ENCODE measurements around the gene SLAMF8. TPM values are rescaled to one million over a fixed set of nuclear protein-coding genes. Genes with fewer than 3 reads are reported as not detected.

SLAMF8 gene
- polyA plus RNA-seq, 3 donors, result 2.6 to 5.7 (median 5.7) TPM

DNA sequence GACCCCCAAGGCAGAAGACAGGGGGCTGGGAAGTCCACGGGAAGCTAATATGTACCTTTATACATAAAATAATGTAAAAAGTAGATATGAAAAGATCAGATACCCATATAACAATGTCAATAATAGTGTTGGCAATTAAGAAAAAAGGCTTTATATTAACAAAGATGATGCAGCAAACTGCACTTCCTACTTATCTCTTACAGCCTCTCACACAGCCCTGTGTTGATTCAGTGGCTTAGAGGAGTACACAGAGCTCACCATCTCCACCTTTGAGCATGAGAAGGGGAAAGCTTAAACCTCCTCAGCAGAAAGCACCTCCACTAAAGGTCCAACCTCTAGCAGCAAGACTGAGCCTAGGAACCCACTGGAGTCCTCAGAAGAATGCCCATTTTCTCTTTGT, 42.9 kb downstream of the SLAMF8 start:
- no peak overlapping the region for H3K4me3 Mint-ChIP-seq
- H3K9ac ChIP-seq (ENCODE audit: insufficient read depth, low read length, poor library complexity, severe bottlenecking), result no peak overlapping the region
- no peak overlapping the region for H2AFZ ChIP-seq (ENCODE audit: insufficient read depth, low read depth, low read length, poor library complexity, severe bottlenecking)
- WGBS (ENCODE audit: insufficient coverage), result no CpG with 5 or more reads among the region's 1 CpG
- H3K4me2 ChIP-seq (replicated peaks; ENCODE audit: extremely low read depth, low read length, poor library complexity, severe bottlenecking), result no peak overlapping the region
- peak overlapping the region in 2 of 7 donors; percentile 40 to 47 for H3K27ac Mint-ChIP-seq
- DNase-seq, result no peak
- H3K4me1 ChIP-seq (ENCODE audit: control insufficient read depth in 1 of 2, insufficient read depth in 2 of 2, low read length in 2 of 2), result peaks cover 21 to 22% of the 10 kb centered on the region in 2 donors
- H4K20me1 ChIP-seq (ENCODE audit: insufficient read depth, low read length), result no peaks in the 10 kb centered on the region
- no peaks in the 10 kb centered on the region for H3K9me3 Mint-ChIP-seq
- H3K36me3 Mint-ChIP-seq, result no peaks in the 10 kb centered on the region
- no peaks in the 10 kb centered on the region for H3K79me2 ChIP-seq (ENCODE audit: insufficient read depth, low read length)
- no peaks in the 10 kb centered on the region for H3K9me3 ChIP-seq (replicated peaks in 1 of 2; ENCODE audit: control insufficient read depth in 1 of 2, insufficient read depth in 1 of 2, low read length in 2 of 2)
- no peaks in the 10 kb centered on the region for H3K36me3 ChIP-seq (replicated peaks in 1 of 2; ENCODE audit: control insufficient read depth in 1 of 2, insufficient read depth in 2 of 2, low read length in 2 of 2)
- no peaks in the 10 kb centered on the region for H3K27me3 ChIP-seq (ENCODE audit: control insufficient read depth in 2 of 2, insufficient read depth in 2 of 2, low read length in 2 of 2)
- H3K4me1 Mint-ChIP-seq, result peaks cover 25% of the 10 kb centered on the region
- peaks cover 11 to 14% (median 11%) of the 10 kb centered on the region in 3 donors for H3K27me3 Mint-ChIP-seq (ENCODE audit: low read depth in 3 of 3)
- no peak overlapping the region for H3K4me3 ChIP-seq (replicated peaks in 1 of 3; ENCODE audit: low read depth in 2 of 3, low read length in 3 of 3)
- TF ChIP-seq, protein P1, sequence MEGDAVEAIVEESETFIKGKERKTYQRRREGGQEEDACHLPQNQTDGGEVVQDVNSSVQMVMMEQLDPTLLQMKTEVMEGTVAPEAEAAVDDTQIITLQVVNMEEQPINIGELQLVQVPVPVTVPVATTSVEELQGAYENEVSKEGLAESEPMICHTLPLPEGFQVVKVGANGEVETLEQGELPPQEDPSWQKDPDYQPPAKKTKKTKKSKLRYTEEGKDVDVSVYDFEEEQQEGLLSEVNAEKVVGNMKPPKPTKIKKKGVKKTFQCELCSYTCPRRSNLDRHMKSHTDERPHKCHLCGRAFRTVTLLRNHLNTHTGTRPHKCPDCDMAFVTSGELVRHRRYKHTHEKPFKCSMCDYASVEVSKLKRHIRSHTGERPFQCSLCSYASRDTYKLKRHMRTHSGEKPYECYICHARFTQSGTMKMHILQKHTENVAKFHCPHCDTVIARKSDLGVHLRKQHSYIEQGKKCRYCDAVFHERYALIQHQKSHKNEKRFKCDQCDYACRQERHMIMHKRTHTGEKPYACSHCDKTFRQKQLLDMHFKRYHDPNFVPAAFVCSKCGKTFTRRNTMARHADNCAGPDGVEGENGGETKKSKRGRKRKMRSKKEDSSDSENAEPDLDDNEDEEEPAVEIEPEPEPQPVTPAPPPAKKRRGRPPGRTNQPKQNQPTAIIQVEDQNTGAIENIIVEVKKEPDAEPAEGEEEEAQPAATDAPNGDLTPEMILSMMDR (IDR thresholded peaks at IDR 0.05), result no peak
- H3K27ac ChIP-seq (ENCODE audit: low read depth in 1 of 2, low read length in 2 of 2), result no peak overlapping the region
- intact Hi-C loops (cut with micrococcal nuclease), result no loop called here

DNA sequence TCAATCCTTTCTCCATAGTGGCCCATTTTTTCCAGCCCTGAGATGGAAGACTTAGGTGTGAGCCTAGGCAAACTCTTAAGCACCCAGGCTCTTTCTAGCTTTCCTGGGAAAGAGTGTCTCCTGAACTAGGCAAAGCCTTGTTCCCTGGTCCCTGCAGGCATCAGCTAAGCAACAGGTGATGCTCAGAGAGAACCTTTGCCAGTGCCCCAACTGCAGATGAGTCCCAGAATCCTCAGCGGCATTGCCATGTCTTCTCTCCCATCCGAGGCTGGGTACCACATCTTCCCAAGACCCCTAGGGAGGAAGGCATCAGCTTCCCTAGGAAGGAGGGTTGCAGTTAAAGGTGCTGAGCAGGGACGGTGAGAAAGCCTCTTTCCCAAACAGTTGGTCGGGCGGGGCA, 44.0 kb downstream of the SLAMF8 start:
- Histone ChIP-seq H3K27ac (ENCODE audit: low read depth in 1 of 2, low read length in 2 of 2) (no peak overlapping the region), H2AFZ (ENCODE audit: insufficient read depth, low read depth, low read length, poor library complexity, severe bottlenecking) (no peak overlapping the region), H3K4me1 (ENCODE audit: control insufficient read depth in 1 of 2, insufficient read depth in 2 of 2, low read length in 2 of 2) (peaks cover 21 to 22% of the 10 kb centered on the region in 2 donors), H4K20me1 (ENCODE audit: insufficient read depth, low read length) (no peaks in the 10 kb centered on the region), H3K9me3 (replicated peaks in 1 of 2; ENCODE audit: control insufficient read depth in 1 of 2, insufficient read depth in 1 of 2, low read length in 2 of 2) (no peaks in the 10 kb centered on the region), H3K27me3 (ENCODE audit: control insufficient read depth in 2 of 2, insufficient read depth in 2 of 2, low read length in 2 of 2) (no peaks in the 10 kb centered on the region), H3K79me2 (ENCODE audit: insufficient read depth, low read length) (no peaks in the 10 kb centered on the region), H3K4me2 (replicated peaks; ENCODE audit: extremely low read depth, low read length, poor library complexity, severe bottlenecking) (no peak overlapping the region), H3K9ac (ENCODE audit: insufficient read depth, low read length, poor library complexity, severe bottlenecking) (no peak overlapping the region), H3K4me3 (replicated peaks in 1 of 3; ENCODE audit: low read depth in 2 of 3, low read length in 3 of 3) (no peak overlapping the region), H3K36me3 (replicated peaks in 1 of 2; ENCODE audit: control insufficient read depth in 1 of 2, insufficient read depth in 2 of 2, low read length in 2 of 2) (no peaks in the 10 kb centered on the region)
- 93% methylated on average over 3 of the region's 5 CpGs for WGBS (ENCODE audit: insufficient coverage)
- Mint-ChIP-seq H3K4me1 (peaks cover 27% of the 10 kb centered on the region), H3K9me3 (no peaks in the 10 kb centered on the region), H3K4me3 (no peak overlapping the region), H3K36me3 (no peaks in the 10 kb centered on the region), H3K27me3 (ENCODE audit: low read depth in 3 of 3) (peaks cover 8 to 13% (median 13%) of the 10 kb centered on the region in 3 donors), H3K27ac (peak overlapping the region in 1 of 7 donors; percentile 15)
- DNase-seq, result no peak
- TF ChIP-seq, protein P1 (IDR thresholded peaks at IDR 0.05), result no peak
- intact Hi-C loops (cut with micrococcal nuclease), result no loop called here

Measured in CD14-positive monocyte (primary cell).